H1 (cell line): ENCODE results near the gene NECTIN3. TPM values are rescaled to one million over a fixed set of nuclear protein-coding genes. Genes with fewer than 3 reads are reported as not detected.

ENCODE experiments used
- CBX8 ChIP-seq: fragments of 300-800, 300-1000 bp; sonication (generic); IDR thresholded peaks from 2 replicates; pipeline ENCODE4 v1.7.1; 2016; ENCODE audit warnings: low read depth, low read length, borderline replicate concordance
- CREB1 ChIP-seq: IDR thresholded peaks from 2 replicates; pipeline ENCODE4 v1.6.1; 2012; ENCODE audit warnings: inconsistent platforms
- EZH2 ChIP-seq: fragments of 200-600 bp; sonication (generic); IDR thresholded peaks from 2 replicates; pipeline ENCODE4 v1.7.1; 2012; ENCODE audit warnings: low read depth, mild to moderate bottlenecking, moderate library complexity, low read length, inconsistent platforms; ENCODE audit not compliant: severe bottlenecking
- GABPA ChIP-seq: IDR thresholded peaks from 2 replicates; pipeline ENCODE4 v1.6.1; 2011; ENCODE audit warnings: mild to moderate bottlenecking, low read length, moderate library complexity, borderline replicate concordance; ENCODE audit not compliant: insufficient read depth
- JUN ChIP-seq: IDR thresholded peaks from 2 replicates; pipeline ENCODE4 v1.6.1; 2011; ENCODE audit warnings: low read depth, mild to moderate bottlenecking, improper control_type of control experiment, low read length
- MAX ChIP-seq: IDR thresholded peaks from 2 replicates; pipeline ENCODE4 v1.6.1; 2012; ENCODE audit warnings: inconsistent platforms
- NRF1 ChIP-seq: IDR thresholded peaks from 2 replicates; pipeline ENCODE4 v1.6.1; 2011; ENCODE audit warnings: mild to moderate bottlenecking, low read depth, low read length, improper control_type of control experiment
- PHF8 ChIP-seq: fragments of 200-600 bp; sonication (generic); conservative IDR thresholded peaks from 2 replicates; pipeline ENCODE4 v1.7.1; 2012; ENCODE audit warnings: low read depth, mild to moderate bottlenecking, inconsistent platforms, low read length, moderate library complexity
- POLR2A ChIP-seq, 2 experiments: IDR thresholded peaks; 1 replicate in 1 of 2; 2 replicates in 1 of 2; pipeline ENCODE4 v1.6.1; 2011; ENCODE audit warnings: low read depth in 2 of 2, low read length in 2 of 2, mild to moderate bottlenecking in 2 of 2; ENCODE audit errors: control extremely low read depth in 1 of 2
- RAD21 ChIP-seq, 2 experiments: IDR thresholded peaks in 1 of 2; conservative IDR thresholded peaks in 1 of 2; 2 replicates each; pipeline ENCODE4 v1.6.1; 2011; ENCODE audit warnings: low read depth in 2 of 2, low read length in 2 of 2, improper control_type of control experiment in 1 of 2, inconsistent platforms in 1 of 2, mild to moderate bottlenecking in 1 of 2, moderate library complexity in 1 of 2
- RNF2 ChIP-seq: fragments of 200-900, 300-1000 bp; sonication (generic); IDR thresholded peaks from 2 replicates; pipeline ENCODE4 v1.7.1; 2016; ENCODE audit warnings: borderline replicate concordance, low read depth, mild to moderate bottlenecking, antibody characterized with exemption, low read length; ENCODE audit not compliant: poor library complexity, severe bottlenecking; ENCODE audit errors: missing control alignments
- SIN3A ChIP-seq, 2 experiments: IDR thresholded peaks in 1 of 2; conservative IDR thresholded peaks in 1 of 2; 2 replicates each; pipeline ENCODE4 v1.6.1; 2011 to 2012; ENCODE audit warnings: low read length in 2 of 2, improper control_type of control experiment in 1 of 2, low read depth in 1 of 2, mild to moderate bottlenecking in 1 of 2
- SIX5 ChIP-seq: IDR thresholded peaks from 2 replicates; pipeline ENCODE4 v1.6.1; 2011; ENCODE audit warnings: mild to moderate bottlenecking, low read depth, low read length
- SP1 ChIP-seq: IDR thresholded peaks from 2 replicates; pipeline ENCODE4 v1.6.1; 2011; ENCODE audit warnings: low read depth, low read length
- SP2 ChIP-seq: IDR thresholded peaks from 2 replicates; pipeline ENCODE4 v1.6.1; 2012; ENCODE audit warnings: mild to moderate bottlenecking, low read length, inconsistent platforms
- SRF ChIP-seq: IDR thresholded peaks from 2 replicates; pipeline ENCODE4 v1.6.1; 2011; ENCODE audit warnings: mild to moderate bottlenecking, low read depth, low read length, moderate library complexity
- SUZ12 ChIP-seq: fragments of 200-600 bp; sonication (generic); IDR thresholded peaks from 2 replicates; pipeline ENCODE4 v1.6.1; 2012; ENCODE audit warnings: mild to moderate bottlenecking, inconsistent platforms, low read length, moderate library complexity, mixed read lengths
- TAF1 ChIP-seq: IDR thresholded peaks from 2 replicates; pipeline ENCODE4 v1.6.1; 2011; ENCODE audit warnings: mild to moderate bottlenecking, low read depth, low read length
- TEAD4 ChIP-seq: IDR thresholded peaks from 2 replicates; pipeline ENCODE4 v1.6.1; 2012; ENCODE audit warnings: low read depth, low read length, inconsistent platforms, mixed read lengths
- ZNF274 ChIP-seq: IDR thresholded peaks from 2 replicates; pipeline ENCODE4 v1.7.0; 2012; ENCODE audit warnings: low read length, borderline replicate concordance; ENCODE audit errors: extremely low read depth
- polyA plus RNA-seq, 7 experiments: library from polyadenylated mRNA; depleted of rRNA in 3 of 7; stranded (reverse) in 5 of 7; unstranded in 2 of 7; fragments of >200 nt in 5 of 7; fragments of 200-250 nt in 2 of 7; gene quantifications; 1 replicate in 5 of 7; 2 replicates in 1 of 7; 4 replicates in 1 of 7; pipeline versions ENCODE4 v1.2.1 to v1.2.3, GENCODE V29; 2011 to 2013; ENCODE audit warnings: missing spikeins in 2 of 7, mixed read lengths in 2 of 7
- total RNA-seq: library from RNA; stranded (reverse); fragmentation: NEBNext Ultra II Directional; extraction: Animal tissue kit (Norgen Biotek cat#: 25700); gene quantifications from 2 replicates; pipeline ENCODE4 v1.2.1, GENCODE V29; 2021
- TF ChIP-seq, protein P1 (sequence below): IDR thresholded peaks from 2 replicates; pipeline ENCODE4 v1.6.1; 2012; ENCODE audit warnings: inconsistent platforms
- TF ChIP-seq, protein P2 (sequence below): IDR thresholded peaks from 2 replicates; pipeline ENCODE4 v1.6.1; 2011; ENCODE audit warnings: low read depth, mild to moderate bottlenecking, low read length; ENCODE audit not compliant: insufficient read depth

The NECTIN3 gene
- total and polyA plus RNA-seq, 2 of the 8 experiments (the other 6 are each of a cell fraction or from before 2014, with no cell fraction given) = 13.6 to 50.6 TPM

DNA sequence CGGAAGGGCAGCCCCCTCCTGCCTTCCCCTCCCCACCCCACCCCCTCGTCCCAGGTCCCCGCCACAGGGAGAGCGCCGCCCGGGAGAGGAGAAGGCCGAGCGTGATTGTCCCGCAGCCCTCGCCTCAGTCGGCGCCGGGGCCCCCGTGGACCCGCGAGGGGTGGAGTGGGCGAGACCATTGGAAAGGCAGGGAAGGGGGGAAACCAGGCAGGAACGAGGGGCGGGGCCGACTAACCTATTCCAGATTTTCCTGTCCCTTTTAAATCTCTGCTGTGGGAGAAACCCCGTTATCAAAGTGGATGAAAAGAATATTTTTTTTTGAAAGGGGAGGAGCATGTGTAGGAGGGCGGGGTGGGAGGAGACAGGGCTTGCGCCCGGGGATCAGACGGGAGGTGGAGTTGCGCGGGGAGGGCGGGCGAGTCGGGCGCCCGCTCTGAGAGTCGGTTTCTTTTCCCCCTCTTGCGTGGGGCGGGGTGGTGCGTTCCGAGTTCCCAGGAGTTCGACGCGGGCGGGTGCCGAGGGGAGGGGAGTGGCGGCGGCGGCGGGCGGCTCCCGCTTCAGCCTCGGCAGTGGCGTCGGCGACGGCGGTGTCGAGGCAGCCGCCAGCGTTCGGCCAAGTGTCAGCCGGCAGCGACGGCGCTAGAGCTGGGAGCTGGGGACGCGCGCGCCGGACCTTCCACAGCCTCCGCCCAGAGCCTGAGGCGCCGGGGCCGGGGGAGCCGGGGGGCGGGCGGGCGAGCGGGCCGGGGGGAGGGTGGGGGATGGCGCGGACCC, at the start of gene NECTIN3 (continued):
- TF ChIP-seq, protein P1, sequence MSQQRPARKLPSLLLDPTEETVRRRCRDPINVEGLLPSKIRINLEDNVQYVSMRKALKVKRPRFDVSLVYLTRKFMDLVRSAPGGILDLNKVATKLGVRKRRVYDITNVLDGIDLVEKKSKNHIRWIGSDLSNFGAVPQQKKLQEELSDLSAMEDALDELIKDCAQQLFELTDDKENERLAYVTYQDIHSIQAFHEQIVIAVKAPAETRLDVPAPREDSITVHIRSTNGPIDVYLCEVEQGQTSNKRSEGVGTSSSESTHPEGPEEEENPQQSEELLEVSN = no peak
- TF ChIP-seq ZNF274 (no peak), JUN (no peak), RAD21 (IDR thresholded peaks at IDR 0.05 in 1 of 2, conservative IDR thresholded peaks at IDR 0.05 in 1 of 2; ENCODE audit: low read depth in 2 of 2, low read length in 2 of 2) (no peak), CREB1 (no peak; the same call in 1 of the 2 replicates), RNF2 (no peak), SP2 (no peak), SUZ12 (no peak), SIX5 (no peak), EZH2 (no peak), CBX8 (no peak), NRF1 (no peak), GABPA (no peak), SIN3A (conservative IDR thresholded peaks at IDR 0.05 in 1 of 2, IDR thresholded peaks at IDR 0.05 in 1 of 2; ENCODE audit: low read depth in 1 of 2, low read length in 2 of 2) (0 out of 4 replicates have a peak, but pooled peaks have one; percentile 5 to 8), PHF8 (no peak; the same call in none of the 2 replicates), MAX (no peak), SP1 (0 out of 2 replicates have a peak, but pooled peaks have one; percentile 37), TAF1 (peak; percentile 66; the same call in 1 of the 2 replicates), TEAD4 (no peak), POLR2A (IDR thresholded peaks at IDR 0.05; ENCODE audit: control extremely low read depth in 1 of 2, low read depth in 2 of 2, low read length in 2 of 2) (peak; percentile 44 to 48; a peak in 2 of 3 replicates), SRF (no peak)
- TF ChIP-seq, protein P2, sequence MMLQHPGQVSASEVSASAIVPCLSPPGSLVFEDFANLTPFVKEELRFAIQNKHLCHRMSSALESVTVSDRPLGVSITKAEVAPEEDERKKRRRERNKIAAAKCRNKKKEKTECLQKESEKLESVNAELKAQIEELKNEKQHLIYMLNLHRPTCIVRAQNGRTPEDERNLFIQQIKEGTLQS = no peak
